T-helper 22 cell (primary cell): ENCODE data around the gene SF3B1.
"Not testable (repeated sequence)": the region's sequence is repeated elsewhere in the genome, so short reads cannot be mapped to it uniquely, and the experiment has no call there.

Experiments used
- DNase-seq: peaks from one replicate; pipeline ENCODE4 v3.0.0-alpha.2; 2020; ENCODE audit warnings: low read depth

SF3B1 gene

GRCh38 chr2:197435598-197436420 is 981 bp upstream of the SF3B1 start:
- no peak for DNase-seq

GRCh38 chr2:197433780-197434438 is 919 bp downstream of the SF3B1 start:
- no peak for DNase-seq

GRCh38 chr2:197432527-197432926 is 2.3 kb downstream of the SF3B1 start:
- DNase-seq, result not testable (repeated sequence)

- no peak for DNase-seq
Measured at GRCh38 chr2:197431858-197432257, 3.0 kb downstream of the SF3B1 start.

- no peak for DNase-seq
Measured at GRCh38 chr2:197427986-197428385, 6.8 kb downstream of the SF3B1 start.

GRCh38 chr2:197426723-197427603 is 7.9 kb downstream of the SF3B1 start:
- no peak for DNase-seq

- DNase-seq, result no peak
Measured at GRCh38 chr2:197425550-197425949, 9.3 kb downstream of the SF3B1 start.

GRCh38 chr2:197423307-197423706 is 11.5 kb downstream of the SF3B1 start:
- DNase-seq, result no peak

- DNase-seq, result no peak
Measured at GRCh38 chr2:197419438-197419837, 15.4 kb downstream of the SF3B1 start.

GRCh38 chr2:197416268-197416667 is 18.6 kb downstream of the SF3B1 start:
- DNase-seq, result no peak

- DNase-seq, result no peak
Measured at GRCh38 chr2:197414515-197414914, 20.3 kb downstream of the SF3B1 start.

- DNase-seq, result no peak
Measured at GRCh38 chr2:197414039-197414438, 20.8 kb downstream of the SF3B1 start.

- no peak for DNase-seq
Measured at GRCh38 chr2:197405582-197405981, 29.2 kb downstream of the SF3B1 start.

- DNase-seq, result no peak
Measured at GRCh38 chr2:197399887-197400540, 34.8 kb downstream of the SF3B1 start.

- DNase-seq, result no peak
Measured at GRCh38 chr2:197398913-197399312, 35.9 kb downstream of the SF3B1 start.

- DNase-seq, result no peak
Measured at GRCh38 chr2:197391220-197391717, 43.6 kb downstream of the SF3B1 start.

GRCh38 chr2:197388866-197389587 is 45.8 kb downstream of the SF3B1 start:
- DNase-seq, result no peak

- DNase-seq, result no peak
Measured at GRCh38 chr2:197387179-197387578, 47.6 kb downstream of the SF3B1 start.

GRCh38 chr2:197386242-197386641 is 48.6 kb downstream of the SF3B1 start:
- DNase-seq, result no peak

- DNase-seq, result no peak
Measured at GRCh38 chr2:197383825-197384224, 51.0 kb downstream of the SF3B1 start.

GRCh38 chr2:197381641-197382040 is 53.2 kb downstream of the SF3B1 start:
- no peak for DNase-seq
